ENCODE measurements around the gene GATA2.

GATA2 gene

DNA sequence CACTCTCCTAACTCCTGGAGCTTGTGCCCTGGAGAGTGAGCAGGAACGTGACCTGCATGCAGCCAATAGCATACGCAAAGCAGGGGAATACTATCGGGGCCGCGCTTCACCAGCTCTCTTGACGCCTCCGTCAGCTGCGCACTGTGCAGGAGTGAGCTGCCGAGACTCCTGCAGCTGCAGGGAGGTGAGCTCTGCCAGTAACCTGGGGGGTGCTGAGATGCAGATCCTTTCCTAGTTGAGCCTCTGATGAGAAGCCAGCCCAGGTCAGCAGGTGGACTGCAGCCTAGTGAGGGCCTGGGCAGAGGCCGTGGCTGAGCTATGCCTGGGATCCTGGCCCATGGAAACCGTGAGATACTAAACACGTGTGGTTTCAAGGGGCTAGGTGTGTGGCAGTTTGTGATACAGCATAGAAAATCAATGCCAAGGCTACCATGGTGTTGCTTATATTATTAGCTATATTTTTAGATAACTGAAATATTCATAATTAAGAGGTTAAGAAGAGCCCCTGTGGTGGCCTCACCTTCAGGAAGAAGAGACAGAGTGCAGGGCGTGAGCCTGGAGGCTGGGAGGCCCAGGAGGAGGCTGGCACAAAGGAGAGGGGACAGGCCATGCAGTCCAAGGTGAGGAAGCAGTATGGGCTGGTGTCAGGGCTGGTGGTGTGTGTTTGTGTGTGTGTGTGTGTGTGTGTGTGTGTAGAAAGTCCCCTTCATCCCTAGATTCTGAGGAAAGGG lies 20.4 kb downstream of the GATA2 start:
- DNase-seq, result no peak

DNA sequence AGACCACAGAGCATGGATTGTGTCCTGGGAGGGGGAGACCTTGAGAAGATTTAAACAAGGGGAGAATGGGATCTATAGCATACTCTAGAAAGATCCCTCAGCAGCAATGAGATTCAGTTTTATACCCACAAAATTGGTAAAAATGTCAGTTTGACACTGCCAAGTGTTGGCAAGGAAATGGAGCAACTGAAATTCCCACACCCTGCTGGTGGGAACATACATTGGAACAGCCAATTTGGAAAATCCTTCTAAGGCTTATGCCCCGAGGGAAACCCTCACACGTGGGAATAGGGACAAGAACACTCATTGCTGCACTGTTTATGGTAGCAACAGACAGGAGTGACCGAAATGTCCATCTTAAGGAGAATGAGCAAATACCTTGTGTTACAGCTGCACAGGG lies 21.3 kb downstream of the GATA2 start:
- no peak for DNase-seq

DNA sequence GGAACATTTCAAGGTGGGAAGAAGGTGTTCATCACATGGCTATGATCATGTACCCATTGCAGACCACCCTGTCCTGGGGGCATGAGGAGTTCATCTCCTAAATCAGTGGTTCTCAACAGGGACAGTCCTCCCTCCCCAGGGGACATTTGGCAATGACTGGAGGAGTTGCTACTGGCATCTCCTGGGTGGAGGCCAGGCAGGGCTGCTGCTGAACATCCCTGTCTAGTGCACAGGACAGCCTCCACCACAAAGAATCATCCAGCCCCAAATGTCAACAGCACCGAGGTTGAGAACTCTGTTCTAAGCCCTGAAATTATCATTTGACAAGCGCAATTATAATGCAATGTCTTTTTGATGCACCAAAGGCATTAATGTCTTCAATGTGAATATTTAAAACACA lies 21.9 kb downstream of the GATA2 start:
- no peak for DNase-seq

DNA sequence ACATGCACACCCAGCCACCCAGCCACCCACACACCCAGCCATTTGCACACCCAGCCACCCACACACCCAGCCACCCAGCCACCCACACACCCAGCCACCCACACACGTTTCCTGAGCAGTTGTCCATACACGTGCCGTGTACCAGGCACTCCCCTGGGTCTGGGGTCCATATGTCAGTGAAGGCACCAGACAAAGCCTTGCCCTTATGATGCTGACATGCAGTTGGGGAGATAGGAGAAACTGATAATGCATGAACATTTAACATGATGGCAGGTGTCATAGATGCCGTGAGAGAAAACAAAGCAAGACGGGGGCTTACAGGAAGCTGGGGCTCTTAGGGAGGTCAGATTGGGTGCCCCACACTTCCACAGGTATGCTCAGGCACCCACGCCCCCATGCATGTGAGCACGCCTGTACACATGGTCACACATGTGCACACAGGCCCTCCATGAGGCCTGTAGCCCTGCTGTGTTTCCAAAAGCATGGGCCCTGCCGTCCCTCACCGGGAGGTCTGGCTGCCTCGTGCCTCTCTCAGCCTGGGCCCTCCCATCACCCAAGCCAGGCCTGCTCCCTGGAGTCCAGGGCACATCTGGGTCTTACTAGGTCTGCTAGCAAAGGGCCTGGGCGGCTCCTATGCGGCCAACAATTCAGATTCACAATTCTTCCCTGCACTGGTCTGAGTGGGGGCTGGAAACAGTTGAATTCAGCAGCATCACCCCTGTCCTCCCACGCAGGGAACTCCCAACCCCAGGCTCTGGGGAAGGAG lies 22.7 kb downstream of the GATA2 start:
- no peak for DNase-seq

DNA sequence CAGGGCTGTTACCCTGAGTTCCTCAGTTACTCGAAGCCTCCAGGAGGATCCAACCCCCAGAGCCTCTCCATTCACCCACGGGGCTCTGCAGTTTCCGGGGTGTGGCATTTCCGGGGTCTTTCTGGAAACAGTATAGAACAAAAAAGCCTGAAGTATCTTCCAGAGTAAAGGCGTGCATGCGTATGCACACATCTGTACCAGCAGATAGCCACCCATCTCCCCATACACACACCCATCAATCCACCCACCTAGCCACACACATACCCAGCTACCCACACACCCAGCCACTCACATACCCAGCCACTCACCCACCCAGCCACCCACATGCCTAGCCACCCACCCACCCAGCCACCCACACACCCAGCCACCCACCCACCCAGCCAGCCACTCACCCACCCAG lies 23.4 kb downstream of the GATA2 start:
- no peak for DNase-seq

DNA sequence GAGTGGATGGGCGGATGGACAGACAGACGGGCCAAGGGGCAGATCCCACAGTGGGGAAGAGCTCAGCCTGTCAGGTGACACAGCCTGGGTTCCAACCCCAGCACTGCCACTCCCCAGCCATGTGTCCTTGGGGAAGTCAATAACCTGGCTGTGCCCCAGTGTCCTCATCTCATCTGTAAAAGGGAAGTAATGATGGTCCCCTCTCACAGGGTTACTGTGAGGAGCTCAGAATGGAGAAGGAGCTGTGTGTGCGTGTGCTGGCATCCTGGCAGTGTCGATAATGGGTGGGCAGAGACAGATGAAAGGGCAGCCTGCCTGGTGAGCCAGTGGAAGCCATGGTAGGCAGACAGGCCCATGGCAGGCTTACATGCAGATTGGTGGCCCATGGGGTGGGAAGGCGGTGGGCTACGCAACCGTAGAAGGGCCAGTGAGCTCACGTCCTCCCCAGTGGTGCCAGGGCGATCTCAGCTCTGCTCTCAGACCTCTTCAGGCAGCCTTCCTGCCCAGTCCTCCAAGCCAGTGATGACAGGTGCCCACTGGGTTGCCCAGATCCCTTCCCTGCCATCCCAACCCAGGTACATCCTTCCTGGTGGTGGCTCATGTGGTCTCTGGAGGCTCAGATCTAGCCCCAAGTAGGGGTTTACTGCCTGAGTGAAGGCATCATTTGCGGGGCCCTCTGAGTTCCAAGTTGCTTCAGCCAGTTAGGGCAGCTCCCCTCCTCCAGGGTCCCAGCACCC lies 24.0 kb downstream of the GATA2 start:
- no peak for DNase-seq

DNA sequence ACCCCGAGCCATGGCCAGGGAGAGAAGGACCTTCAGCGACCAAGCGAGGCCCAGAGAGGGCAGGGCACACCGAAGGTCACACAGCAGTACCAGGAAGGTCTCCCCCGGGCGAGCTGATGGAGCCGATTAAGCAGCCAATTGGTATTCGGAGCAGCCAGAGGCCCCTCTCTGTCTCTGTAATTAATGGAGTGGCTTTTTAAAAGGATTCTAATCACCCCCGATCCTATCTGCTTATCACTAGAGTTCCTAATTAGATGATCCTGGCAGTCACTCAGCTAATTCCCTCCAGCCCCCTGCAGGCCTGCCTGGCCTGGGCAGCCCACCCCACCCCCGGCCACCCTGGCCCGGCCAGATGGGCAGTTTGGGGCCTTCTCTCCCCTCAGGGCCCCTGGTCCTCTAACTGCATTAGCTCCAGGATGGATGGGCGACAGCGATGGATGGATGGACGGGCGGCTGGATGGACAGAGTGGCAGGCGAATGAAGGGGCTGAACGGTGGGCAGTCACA lies 24.7 kb downstream of the GATA2 start:
- DNase-seq, result no peak

DNA sequence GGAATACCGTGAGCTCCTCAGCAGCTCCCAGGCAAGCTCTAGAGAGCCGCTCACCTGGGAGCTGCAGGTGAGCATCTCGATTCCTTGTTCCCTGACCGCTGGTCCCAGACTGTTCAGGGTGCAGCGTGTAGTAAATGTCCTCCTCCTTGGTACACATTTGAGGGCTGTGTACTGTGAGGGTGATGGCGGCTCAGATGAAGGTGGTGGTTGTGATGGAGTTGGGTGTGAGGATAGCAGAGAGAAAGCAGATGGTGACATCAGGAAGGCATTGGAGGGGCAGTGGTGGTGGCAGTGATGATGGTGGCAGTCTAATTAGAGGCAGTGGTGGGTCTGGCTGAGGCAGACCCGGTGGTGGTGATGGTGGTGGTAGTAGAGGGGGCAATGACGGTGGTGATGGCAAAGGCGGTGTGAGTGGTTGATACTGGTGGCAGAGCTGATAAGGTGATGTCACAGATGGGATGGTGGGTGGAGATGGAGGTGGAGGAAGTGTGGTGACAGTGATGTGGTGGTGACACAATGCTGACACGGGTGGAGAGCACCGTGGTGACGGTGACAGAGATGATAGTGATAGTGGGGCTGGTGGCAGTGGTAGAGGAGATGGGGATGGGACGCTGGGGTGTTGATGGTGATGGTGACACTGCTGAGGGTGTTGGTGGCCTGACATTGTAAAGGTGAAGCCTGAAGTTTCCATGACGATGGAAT lies 26.0 kb downstream of the GATA2 start, which contains the start of gene DNAJB8:
TSS of gene DNAJB8 (minus strand) at position 51 of the 702 bp plus-strand sequence. CDS start 3,645 bp downstream, outside the sequence.
- DNase-seq, result no peak

DNA sequence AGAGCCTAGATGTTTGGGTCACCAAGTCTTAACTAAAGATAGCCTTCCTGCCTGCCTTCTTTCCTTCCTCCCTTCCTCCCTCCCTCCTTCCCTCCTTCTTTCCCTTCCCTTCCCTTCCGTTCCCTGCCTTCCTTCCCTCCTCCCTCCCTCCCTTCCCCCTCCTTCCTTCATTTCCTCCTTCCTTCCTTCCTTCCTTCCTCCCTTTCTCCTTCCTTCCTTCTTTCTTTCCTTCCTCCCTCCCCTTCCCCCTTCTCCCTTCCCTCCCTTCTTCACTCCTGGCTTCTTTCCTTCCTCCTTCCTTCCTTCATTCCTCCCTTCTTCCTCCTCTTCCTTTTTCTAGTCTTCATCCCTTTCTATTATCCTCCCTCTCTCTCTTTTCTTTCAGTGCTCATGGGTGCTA lies 28.3 kb downstream of the GATA2 start:
- no peak for DNase-seq

DNA sequence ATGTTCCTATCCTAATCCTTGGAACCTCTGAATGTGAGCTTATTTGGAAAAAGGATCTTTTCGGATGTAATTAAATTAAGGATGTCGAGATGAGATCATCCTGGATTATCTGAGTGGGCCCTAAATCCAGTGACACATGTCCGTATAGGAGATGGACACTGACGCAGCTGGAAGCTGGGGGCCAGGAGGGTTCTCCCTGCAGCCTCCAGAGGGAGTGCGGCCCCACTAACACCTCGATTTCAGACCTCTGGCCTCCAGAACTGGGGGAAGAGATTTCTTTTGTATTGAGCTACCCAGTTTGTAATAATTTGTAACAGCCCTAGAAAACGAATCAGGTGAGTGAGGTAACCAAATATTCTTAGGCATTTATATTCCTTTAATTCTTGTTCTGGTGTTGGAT lies 28.8 kb downstream of the GATA2 start:
- no peak for DNase-seq

DNA sequence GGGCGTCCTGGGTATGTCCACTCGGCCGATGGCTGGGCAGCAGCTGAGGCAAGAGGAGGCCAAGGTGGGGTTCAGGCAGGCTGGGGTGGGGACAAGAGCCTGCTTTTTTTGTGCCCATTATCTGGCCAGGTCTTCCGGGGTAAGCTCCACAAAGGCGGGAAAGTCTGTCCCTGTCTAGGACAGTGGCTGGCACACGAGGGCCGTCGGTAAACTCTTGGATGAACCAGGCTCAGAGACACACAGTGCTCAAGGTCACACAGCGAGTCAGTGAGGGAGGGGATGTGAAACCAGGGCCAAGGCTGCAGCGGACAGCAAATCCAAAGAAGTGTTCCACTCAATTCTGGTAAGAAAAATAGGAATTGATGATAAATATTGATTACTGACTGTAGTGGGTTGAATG lies 29.2 kb downstream of the GATA2 start:
- DNase-seq, result no peak

DNA sequence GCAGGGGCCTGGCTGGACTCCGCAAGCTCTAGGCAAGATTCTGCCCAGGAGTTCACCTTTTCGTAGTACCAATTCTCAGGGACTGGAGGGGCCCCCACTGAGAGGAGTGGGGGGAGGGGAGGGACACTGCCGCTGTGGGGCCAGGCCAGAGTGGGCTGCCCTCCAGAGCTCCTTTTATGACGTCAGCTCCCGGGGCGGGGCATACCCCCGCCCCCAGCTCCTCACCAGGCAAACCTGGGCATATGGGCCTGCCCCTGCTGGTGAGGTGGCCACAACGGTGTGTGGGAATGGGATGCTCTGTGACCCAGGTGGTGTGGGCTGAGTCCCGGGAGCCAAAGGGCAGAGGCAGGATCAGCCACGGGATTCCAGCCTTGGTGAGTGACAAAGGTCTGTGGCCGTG lies 29.6 kb downstream of the GATA2 start:
- DNase-seq, result no peak

DNA sequence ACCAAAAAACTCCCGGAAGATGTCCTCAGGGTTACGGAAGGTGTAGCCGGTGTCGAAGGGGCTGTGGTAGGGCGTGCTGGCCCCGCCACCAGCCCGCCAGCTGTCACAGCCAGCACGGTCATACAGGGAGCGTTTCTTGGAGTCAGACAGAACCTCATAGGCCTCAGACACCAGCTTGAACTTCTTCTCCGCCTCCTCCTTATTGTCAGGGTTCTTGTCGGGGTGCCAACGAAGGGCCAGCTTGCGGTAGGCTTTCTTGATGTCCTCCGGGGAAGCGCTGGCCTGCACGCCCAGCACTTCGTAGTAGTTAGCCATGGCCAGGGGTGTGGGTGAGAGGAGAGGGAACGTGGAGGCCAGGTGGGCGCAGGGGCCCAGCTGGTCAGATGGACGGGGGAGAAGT lies 30.1 kb downstream of the GATA2 start:
- no peak for DNase-seq

DNA sequence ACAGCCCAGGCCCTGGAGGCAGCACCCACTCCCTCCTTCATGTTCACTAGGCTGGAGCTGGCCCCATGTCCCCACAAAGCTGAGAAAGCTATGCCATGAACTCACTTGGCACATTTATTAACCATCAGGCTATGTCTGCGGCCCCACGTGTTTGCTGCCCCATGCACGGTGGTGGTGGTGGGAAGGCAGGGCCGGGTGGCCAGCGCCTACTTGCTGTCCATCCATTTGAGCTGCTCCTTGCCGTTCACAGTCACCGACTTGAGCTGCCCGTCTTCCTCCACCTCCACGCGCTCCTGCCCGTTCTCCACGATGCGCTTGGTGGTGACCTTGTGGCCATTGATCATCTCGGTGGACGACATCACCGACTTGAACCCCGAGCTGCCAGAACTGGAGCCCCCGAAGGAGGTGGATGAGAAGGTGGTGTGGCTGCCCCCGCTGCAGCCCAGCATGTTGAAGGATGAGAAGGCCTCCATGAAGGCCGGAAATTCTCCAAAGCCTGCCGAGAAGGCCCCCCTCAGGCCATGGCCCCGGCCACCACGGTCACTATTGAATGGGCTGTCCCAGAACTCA lies 30.6 kb downstream of the GATA2 start:
- no peak for DNase-seq

DNA sequence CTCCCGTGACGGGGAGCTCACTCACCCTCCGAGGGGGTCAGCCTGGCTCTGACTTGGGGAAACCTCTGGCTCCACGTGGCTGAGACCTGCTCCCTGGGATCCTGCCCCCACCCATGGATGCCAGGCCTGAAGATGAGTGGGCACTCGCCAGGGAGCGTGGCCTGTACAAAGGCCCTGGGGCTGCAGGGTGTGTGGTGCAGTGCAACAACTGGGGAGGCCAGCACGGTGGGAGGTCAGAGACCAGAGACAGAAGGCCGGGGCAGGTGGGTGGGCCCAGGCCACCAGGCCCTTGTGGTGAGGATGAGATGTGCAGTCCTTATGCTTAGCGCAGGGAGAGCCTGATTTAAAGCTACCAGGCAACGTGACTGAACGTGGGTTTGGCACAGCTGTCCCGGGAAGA lies 31.3 kb downstream of the GATA2 start:
- no peak for DNase-seq

DNA sequence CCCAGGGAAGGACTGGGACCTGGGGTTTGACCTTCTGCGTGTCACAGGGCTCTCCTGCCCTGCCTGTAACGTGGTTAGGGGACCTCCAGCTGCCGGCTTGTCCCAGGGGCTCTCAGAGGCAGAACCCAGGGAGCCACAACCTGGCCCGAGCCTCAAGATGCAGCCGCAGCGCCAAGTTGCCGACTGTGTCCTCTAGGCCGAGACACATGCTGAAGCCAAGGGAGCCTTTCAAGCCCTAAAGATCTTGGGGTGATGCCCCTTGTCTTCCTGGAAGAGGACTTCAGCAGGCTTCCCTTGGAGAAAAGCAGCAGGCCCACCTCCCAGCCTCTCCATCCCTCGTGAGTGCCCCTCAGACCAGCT lies 33.6 kb downstream of the GATA2 start:
- no peak for DNase-seq

DNA sequence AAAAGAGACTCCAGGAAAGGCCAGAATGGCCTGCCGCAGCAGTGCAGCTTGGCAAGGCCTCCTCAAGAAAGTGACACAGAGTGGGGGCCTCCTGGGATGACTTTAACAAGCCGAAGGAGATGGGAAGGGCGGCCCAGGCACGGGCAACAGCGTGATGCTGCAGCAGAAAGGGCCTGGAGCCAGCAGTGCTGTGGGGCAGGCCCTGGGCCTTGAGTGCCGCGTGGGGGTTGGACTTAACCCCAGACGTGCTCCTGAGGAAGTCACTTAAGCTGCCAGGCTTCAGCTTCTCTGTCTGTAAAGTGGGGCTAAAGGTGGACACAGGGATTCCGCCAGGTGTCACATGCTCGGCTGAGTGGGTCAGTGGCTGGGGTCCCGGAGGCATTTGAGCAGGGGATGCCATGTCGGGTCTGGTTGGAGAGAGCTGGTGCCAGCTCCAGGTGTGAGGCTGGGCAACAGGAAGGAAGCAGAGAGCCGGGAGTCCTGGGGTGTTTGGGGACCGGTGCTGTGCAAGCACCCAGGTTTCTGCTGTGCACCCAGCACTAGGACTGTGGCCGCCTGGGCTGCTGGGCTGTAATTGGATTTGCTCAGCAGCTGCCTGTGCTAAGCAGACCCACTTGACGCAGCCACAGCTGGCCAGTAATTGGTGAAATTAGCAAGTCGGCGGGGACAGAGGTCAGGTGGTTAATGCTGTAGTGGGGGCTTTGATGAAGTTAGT lies 34.1 kb downstream of the GATA2 start:
- no peak for DNase-seq

DNA sequence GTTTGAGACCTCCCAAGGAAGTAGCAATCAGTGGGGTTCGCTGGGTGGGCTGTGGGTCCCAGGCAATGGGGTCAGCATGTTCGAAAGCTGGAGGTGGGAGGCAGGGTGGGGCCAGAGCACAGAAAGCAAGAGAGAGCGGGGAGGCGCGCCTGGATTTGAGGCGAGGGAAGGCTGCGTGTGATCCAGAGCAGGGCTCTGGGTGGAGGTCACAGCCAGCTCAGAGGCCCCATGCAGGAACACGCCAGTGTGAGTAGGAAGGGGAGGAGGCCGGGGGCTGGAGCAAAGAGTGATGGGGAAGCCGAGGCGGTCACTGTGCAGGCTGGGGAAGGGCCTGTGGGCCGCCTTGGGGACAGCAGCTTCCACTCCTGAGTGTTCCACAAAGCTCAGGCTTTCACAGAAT lies 35.1 kb downstream of the GATA2 start:
- DNase-seq, result no peak

DNA sequence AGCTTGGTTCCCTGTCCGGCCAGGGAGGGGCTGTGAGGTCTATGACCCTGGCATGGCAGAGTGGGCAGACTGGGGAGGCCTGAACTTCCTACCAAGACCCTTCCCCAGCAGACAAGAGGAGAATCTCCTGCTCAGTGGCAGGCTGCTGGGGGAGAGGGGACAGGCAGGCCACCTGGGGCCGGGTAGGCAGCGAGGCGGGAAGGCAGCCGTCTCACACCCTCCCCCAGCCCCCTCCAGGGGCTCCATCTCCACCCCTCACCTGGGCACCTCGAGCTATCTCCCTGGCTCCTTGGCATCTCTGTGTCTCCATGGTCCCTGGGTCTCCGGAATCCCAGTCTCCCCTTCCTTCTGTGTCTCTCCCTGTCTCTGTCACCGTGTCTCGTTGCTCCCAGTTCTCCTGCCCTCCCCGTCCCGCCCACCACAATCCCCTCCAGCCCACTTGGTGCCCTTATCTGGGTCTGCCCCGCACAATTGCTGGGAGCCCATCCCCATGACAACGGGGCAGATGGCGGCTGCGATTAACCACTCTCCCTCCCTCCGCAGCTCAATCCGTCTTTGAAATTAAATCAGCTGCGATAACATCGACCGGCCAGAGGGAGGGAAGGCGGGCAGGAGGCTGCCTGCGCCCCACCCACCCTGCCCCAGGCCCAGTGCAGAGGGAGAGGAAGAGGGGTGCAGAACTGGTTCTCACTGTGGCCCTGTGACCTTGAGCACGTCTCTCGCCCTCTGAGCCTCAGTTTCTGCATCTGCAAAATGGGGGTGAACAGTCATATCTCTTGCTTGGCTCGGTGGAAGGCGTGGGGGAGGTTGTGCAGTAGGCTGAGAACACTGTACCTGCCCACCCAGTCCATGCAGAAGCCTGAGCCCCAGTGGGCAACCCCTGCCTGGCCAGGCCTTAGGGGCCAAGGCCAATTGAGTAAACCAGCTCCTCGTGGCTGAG lies 36.0 kb downstream of the GATA2 start:
- DNase-seq, result no peak
